CD4-positive, alpha-beta memory T cell (primary cell): ENCODE results near the gene MEIS2. TPM values are rescaled to one million over a fixed set of nuclear protein-coding genes. Genes with fewer than 3 reads are reported as not detected.

Source experiments
- CTCF ChIA-PET: fragments of 350-600 bp; sonication (Branson Sonifier 250); formaldehyde crosslinking; loops from one replicate; lab custom pipeline; 2021; ENCODE audit warnings: inconsistent platforms; ENCODE audit not compliant: partially characterized antibody; lab: Charles Lee
- POLR2A ChIA-PET: fragments of 350-600 bp; sonication (Branson Sonifier 250); formaldehyde crosslinking; loops from one replicate; lab custom pipeline; 2021; ENCODE audit not compliant: partially characterized antibody; lab: Charles Lee
- DNase-seq, 5 donors: peaks; one replicate each; pipeline versions ENCODE4 v3.0.0 to v3.0.0-alpha.2; 2020 to 2022; ENCODE audit warnings: mixed read lengths in 1 of 5
- H3K27ac ChIP-seq: one replicate; pipeline ENCODE4 v1.7.0; 2013; ENCODE audit warnings: low read depth, low read length
- H3K27me3 ChIP-seq: 2 replicates; pipeline ENCODE4 v1.7.0; 2013; ENCODE audit warnings: mild to moderate bottlenecking, low read length, moderate library complexity; ENCODE audit not compliant: insufficient read depth
- H3K36me3 ChIP-seq: 2 replicates; pipeline ENCODE4 v1.7.0; 2013; ENCODE audit warnings: mild to moderate bottlenecking, low read length, moderate library complexity; ENCODE audit not compliant: insufficient read depth
- H3K4me1 ChIP-seq: 2 replicates; pipeline ENCODE4 v1.7.0; 2013; ENCODE audit warnings: mild to moderate bottlenecking, low read length, moderate library complexity; ENCODE audit not compliant: insufficient read depth
- H3K4me3 ChIP-seq, 2 donors: one replicate each; pipeline ENCODE4 v1.7.0; 2013; ENCODE audit warnings: low read length in 2 of 2, mild to moderate bottlenecking in 1 of 2
- H3K9me3 ChIP-seq, 2 donors: one replicate each; pipeline ENCODE4 v1.7.0; 2013; ENCODE audit warnings: low read length in 2 of 2, control low read depth in 1 of 2; ENCODE audit not compliant: control insufficient read depth in 1 of 2
- H3K27ac Mint-ChIP-seq, 7 donors: one replicate each; pipeline ENCODE4 v1.8.0; 2020 to 2021; ENCODE audit warnings: mixed read lengths in 7 of 7, mild to moderate bottlenecking in 6 of 7, inconsistent platforms in 3 of 7, moderate library complexity in 3 of 7
- H3K27me3 Mint-ChIP-seq, 2 donors: one replicate each; pipeline ENCODE4 v1.8.0; 2020 to 2021; ENCODE audit warnings: mixed read lengths in 2 of 2
- H3K36me3 Mint-ChIP-seq, 2 donors: one replicate each; pipeline ENCODE4 v1.8.0; 2020 to 2021; ENCODE audit warnings: mixed read lengths in 2 of 2, inconsistent platforms in 1 of 2, mild to moderate bottlenecking in 1 of 2
- H3K4me1 Mint-ChIP-seq, 4 donors: one replicate each; pipeline ENCODE4 v1.8.0; 2020 to 2021; ENCODE audit warnings: mixed read lengths in 4 of 4, mild to moderate bottlenecking in 1 of 4
- H3K4me3 Mint-ChIP-seq, 8 donors: one replicate each; pipeline ENCODE4 v1.8.0; 2020 to 2021; ENCODE audit warnings: mixed read lengths in 8 of 8, mild to moderate bottlenecking in 7 of 8, moderate library complexity in 6 of 8, inconsistent platforms in 3 of 8
- H3K9me3 Mint-ChIP-seq, 8 donors: one replicate each; pipeline ENCODE4 v1.8.0; 2020 to 2021; ENCODE audit warnings: mixed read lengths in 8 of 8, mild to moderate bottlenecking in 5 of 8, inconsistent platforms in 3 of 8, moderate library complexity in 1 of 8
- intact Hi-C: fragments of 100-400 bp; cut with micrococcal nuclease; formaldehyde crosslinking; loops from one replicate; pipeline ENCODE4 v1.15.1; 2023
- polyA plus RNA-seq, 2 donors: library from polyadenylated mRNA; unstranded; fragments of 300-500 nt; fragmentation: Illumina TruSeq; gene quantifications; one replicate each; pipeline ENCODE4 v1.2.3, GENCODE V29; 2021
- total RNA-seq, 2 experiments: library from RNA; stranded (reverse); gene quantifications; one replicate each; pipeline ENCODE4 v1.2.3, GENCODE V29; 2021

MEIS2 gene
- total and polyA plus RNA-seq, 4 experiments from 2014 or later = not detected

GRCh38 chr15:37037850-37038715 is 62.3 kb downstream of the MEIS2 start:
- Histone ChIP-seq H3K4me1 (no peaks in the 10 kb centered on the region), H3K27ac (no peak overlapping the region), H3K27me3 (no peaks in the 10 kb centered on the region), H3K36me3 (no peaks in the 10 kb centered on the region), H3K4me3 (no peak overlapping the region), H3K9me3 (no peaks in the 10 kb centered on the region)
- ChIA-PET POLR2A (no interaction called here), CTCF (no interaction called here)
- no peak overlapping the region for H3K27ac Mint-ChIP-seq
- no peak overlapping the region for H3K4me3 Mint-ChIP-seq
- no peaks in the 10 kb centered on the region for H3K36me3 Mint-ChIP-seq
- H3K9me3 Mint-ChIP-seq = no peaks in the 10 kb centered on the region
- H3K4me1 Mint-ChIP-seq = no peaks in the 10 kb centered on the region
- no peak for DNase-seq
- intact Hi-C loops = no loop called here
- peaks cover 0 to 1% of the 10 kb centered on the region in 2 donors for H3K27me3 Mint-ChIP-seq

GRCh38 chr15:37037071-37037655 is 63.2 kb downstream of the MEIS2 start:
- H3K4me1 Mint-ChIP-seq = no peaks in the 10 kb centered on the region
- intact Hi-C loops = no loop called here
- no peak for DNase-seq
- H3K4me1 ChIP-seq = no peaks in the 10 kb centered on the region
- H3K9me3 Mint-ChIP-seq = no peaks in the 10 kb centered on the region
- H3K27me3 Mint-ChIP-seq = peaks cover 0 to 1% of the 10 kb centered on the region in 2 donors
- H3K36me3 ChIP-seq = no peaks in the 10 kb centered on the region
- no peaks in the 10 kb centered on the region for H3K36me3 Mint-ChIP-seq
- no peak overlapping the region for H3K27ac Mint-ChIP-seq
- ChIA-PET POLR2A (no interaction called here), CTCF (no interaction called here)
- H3K4me3 ChIP-seq = no peak overlapping the region
- H3K9me3 ChIP-seq = no peaks in the 10 kb centered on the region
- H3K4me3 Mint-ChIP-seq = no peak overlapping the region
- no peaks in the 10 kb centered on the region for H3K27me3 ChIP-seq
- no peak overlapping the region for H3K27ac ChIP-seq

- intact Hi-C loops = no loop called here
- H3K9me3 ChIP-seq = no peaks in the 10 kb centered on the region
- H3K4me1 ChIP-seq = no peaks in the 10 kb centered on the region
- no peaks in the 10 kb centered on the region for H3K36me3 Mint-ChIP-seq
- ChIA-PET CTCF (no interaction called here), POLR2A (no interaction called here)
- no peaks in the 10 kb centered on the region for H3K9me3 Mint-ChIP-seq
- no peaks in the 10 kb centered on the region for H3K27me3 ChIP-seq
- H3K36me3 ChIP-seq = no peaks in the 10 kb centered on the region
- H3K4me1 Mint-ChIP-seq = no peaks in the 10 kb centered on the region
- no peak overlapping the region for H3K4me3 Mint-ChIP-seq
- H3K27me3 Mint-ChIP-seq = peaks cover 0 to 1% of the 10 kb centered on the region in 2 donors
- no peak overlapping the region for H3K4me3 ChIP-seq
- H3K27ac ChIP-seq = no peak overlapping the region
- H3K27ac Mint-ChIP-seq = no peak overlapping the region
- DNase-seq = no peak
Observed at GRCh38 chr15:37034835-37035748, 65.3 kb downstream of the MEIS2 start.

- intact Hi-C loops = no loop called here
- no peaks in the 10 kb centered on the region for H3K4me1 Mint-ChIP-seq
Observed at GRCh38 chr15:37034392-37034791, 66.0 kb downstream of the MEIS2 start.

GRCh38 chr15:37032091-37032775 is 68.1 kb downstream of the MEIS2 start:
- H3K4me1 ChIP-seq = no peaks in the 10 kb centered on the region
- no peaks in the 10 kb centered on the region for H3K36me3 ChIP-seq
- no peaks in the 10 kb centered on the region for H3K9me3 ChIP-seq
- H3K4me1 Mint-ChIP-seq = no peaks in the 10 kb centered on the region
- ChIA-PET POLR2A (no interaction called here), CTCF (no interaction called here)
- no peak for DNase-seq
- no peak overlapping the region for H3K4me3 ChIP-seq
- intact Hi-C loops = no loop called here
- H3K4me3 Mint-ChIP-seq = no peak overlapping the region
- H3K27ac Mint-ChIP-seq = no peak overlapping the region
- H3K9me3 Mint-ChIP-seq = peaks cover 0 to 2% (median 0%) of the 10 kb centered on the region in 8 donors
- no peaks in the 10 kb centered on the region for H3K36me3 Mint-ChIP-seq
- no peak overlapping the region for H3K27ac ChIP-seq
- no peaks in the 10 kb centered on the region for H3K27me3 ChIP-seq
- H3K27me3 Mint-ChIP-seq = peaks cover 0 to 1% of the 10 kb centered on the region in 2 donors

More at GRCh38 chr15:37034392-37034791, 66.0 kb downstream of the MEIS2 start:
- H3K27ac Mint-ChIP-seq = no peak overlapping the region
- no peaks in the 10 kb centered on the region for H3K36me3 Mint-ChIP-seq
- Histone ChIP-seq H3K9me3 (no peaks in the 10 kb centered on the region), H3K27ac (no peak overlapping the region), H3K36me3 (no peaks in the 10 kb centered on the region), H3K27me3 (no peaks in the 10 kb centered on the region), H3K4me3 (no peak overlapping the region), H3K4me1 (no peaks in the 10 kb centered on the region)
- H3K27me3 Mint-ChIP-seq = peaks cover 0 to 1% of the 10 kb centered on the region in 2 donors
- CTCF ChIA-PET = no interaction called here
- peaks cover 0 to 2% (median 0%) of the 10 kb centered on the region in 8 donors for H3K9me3 Mint-ChIP-seq
- POLR2A ChIA-PET = no interaction called here
- no peak overlapping the region for H3K4me3 Mint-ChIP-seq
- no peak for DNase-seq

GRCh38 chr15:37031198-37031597 is 69.2 kb downstream of the MEIS2 start:
- CTCF ChIA-PET = no interaction called here
- no peak overlapping the region for H3K4me3 ChIP-seq
- H3K36me3 Mint-ChIP-seq = no peaks in the 10 kb centered on the region

More at GRCh38 chr15:37031198-37031597, 69.2 kb downstream of the MEIS2 start:
- no peaks in the 10 kb centered on the region for H3K4me1 ChIP-seq
- intact Hi-C loops = no loop called here
- H3K4me3 Mint-ChIP-seq = no peak overlapping the region
- no peaks in the 10 kb centered on the region for H3K36me3 ChIP-seq
- no peaks in the 10 kb centered on the region for H3K4me1 Mint-ChIP-seq
- H3K27ac Mint-ChIP-seq = no peak overlapping the region
- H3K9me3 ChIP-seq = no peaks in the 10 kb centered on the region
- H3K27me3 ChIP-seq = no peaks in the 10 kb centered on the region
- DNase-seq = no peak
- POLR2A ChIA-PET = no interaction called here
- no peak overlapping the region for H3K27ac ChIP-seq
- H3K9me3 Mint-ChIP-seq = peaks cover 0 to 2% (median 0%) of the 10 kb centered on the region in 8 donors
- H3K27me3 Mint-ChIP-seq = peaks cover 0 to 1% of the 10 kb centered on the region in 2 donors
